Endodermal cell (in vitro differentiated cells): ENCODE measurements around the gene HSF4. TPM values are rescaled to one million over a fixed set of nuclear protein-coding genes. Genes with fewer than 3 reads are reported as not detected.
A peak's percentile ranks its signal among the peaks of the same experiment; 100 is the strongest.

Source experiments
- DNase-seq: peaks from one replicate; pipeline ENCODE4 v3.0.0-alpha.2; 2017
- H3K27ac ChIP-seq: 2 replicates; pipeline ENCODE4 v1.5.1; 2013; ENCODE audit warnings: mild to moderate bottlenecking, low read depth, low read length, moderate library complexity
- H3K27me3 ChIP-seq: 2 replicates; pipeline ENCODE4 v1.6.1; 2013; ENCODE audit warnings: mild to moderate bottlenecking, low read length, moderate library complexity; ENCODE audit not compliant: insufficient read depth, control insufficient read depth, poor library complexity, severe bottlenecking
- H3K36me3 ChIP-seq: 2 replicates; pipeline ENCODE4 v1.7.0; 2013; ENCODE audit warnings: mild to moderate bottlenecking, low read length, moderate library complexity; ENCODE audit not compliant: control insufficient read depth, insufficient read depth
- H3K4me1 ChIP-seq: one replicate; pipeline ENCODE4 v1.7.0; 2013; ENCODE audit warnings: low read length; ENCODE audit not compliant: control insufficient read depth, insufficient read depth
- H3K4me3 ChIP-seq: 2 replicates; pipeline ENCODE4 v1.5.1; 2013; ENCODE audit warnings: mild to moderate bottlenecking, low read length, moderate library complexity
- H3K9ac ChIP-seq: 2 replicates; pipeline ENCODE4 v1.6.1; 2013; ENCODE audit warnings: mild to moderate bottlenecking, low read length, moderate library complexity; ENCODE audit not compliant: poor library complexity, severe bottlenecking; ENCODE audit errors: extremely low read depth
- H3K9me3 ChIP-seq: 2 replicates; pipeline ENCODE4 v1.6.1; 2013; ENCODE audit warnings: mild to moderate bottlenecking, low read length, moderate library complexity; ENCODE audit not compliant: control insufficient read depth
- H3K27ac Mint-ChIP-seq: 2 replicates; pipeline ENCODE4 v1.8.0; 2020; ENCODE audit warnings: mixed read lengths
- H3K27me3 Mint-ChIP-seq: 2 replicates; pipeline ENCODE4 v1.8.0; 2021; ENCODE audit warnings: mild to moderate bottlenecking, mixed read lengths; ENCODE audit not compliant: insufficient read depth
- H3K36me3 Mint-ChIP-seq: 2 replicates; pipeline ENCODE4 v1.8.0; 2020; ENCODE audit warnings: low read depth, mixed read lengths
- H3K4me1 Mint-ChIP-seq: 2 replicates; pipeline ENCODE4 v1.8.0; 2020; ENCODE audit warnings: mixed read lengths
- H3K4me3 Mint-ChIP-seq: 2 replicates; pipeline ENCODE4 v1.8.0; 2020; ENCODE audit warnings: mild to moderate bottlenecking, moderate library complexity, mixed read lengths
- H3K9me3 Mint-ChIP-seq: 2 replicates; pipeline ENCODE4 v1.8.0; 2020; ENCODE audit warnings: mild to moderate bottlenecking, mixed read lengths
- WGBS, 2 experiments: methylation state at CpG; one replicate each; pipeline versions ENCODE4 v1.1.5 to v1.1.7; 2013; ENCODE audit warnings: missing lambda C conversion rate in 2 of 2, mixed read lengths in 1 of 2; ENCODE audit not compliant: insufficient coverage in 1 of 2, insufficient read length in 1 of 2; 5-methylcytosine and 5-hydroxymethylcytosine counted together
- total RNA-seq, 2 donors: library from RNA; stranded (reverse); fragmentation: NEBNext Ultra II Directional in 1 of 2; extraction: Animal tissue kit (Norgen Biotek cat#: 25700) in 1 of 2; gene quantifications; 2 replicates in 1 of 2; 3 replicates in 1 of 2; pipeline ENCODE4 v1.2.1, GENCODE V29; 2021
- TF ChIP-seq, protein P1 (sequence below): fragments of 200-600 bp; sonication (generic); conservative IDR thresholded peaks from 2 replicates; pipeline ENCODE4 v1.5.0; 2021; ENCODE audit warnings: antibody characterized with exemption, mild to moderate bottlenecking

The HSF4 gene
- total RNA-seq, 2 donors from 2014 or later, result 2.0 to 6.8 TPM

DNA sequence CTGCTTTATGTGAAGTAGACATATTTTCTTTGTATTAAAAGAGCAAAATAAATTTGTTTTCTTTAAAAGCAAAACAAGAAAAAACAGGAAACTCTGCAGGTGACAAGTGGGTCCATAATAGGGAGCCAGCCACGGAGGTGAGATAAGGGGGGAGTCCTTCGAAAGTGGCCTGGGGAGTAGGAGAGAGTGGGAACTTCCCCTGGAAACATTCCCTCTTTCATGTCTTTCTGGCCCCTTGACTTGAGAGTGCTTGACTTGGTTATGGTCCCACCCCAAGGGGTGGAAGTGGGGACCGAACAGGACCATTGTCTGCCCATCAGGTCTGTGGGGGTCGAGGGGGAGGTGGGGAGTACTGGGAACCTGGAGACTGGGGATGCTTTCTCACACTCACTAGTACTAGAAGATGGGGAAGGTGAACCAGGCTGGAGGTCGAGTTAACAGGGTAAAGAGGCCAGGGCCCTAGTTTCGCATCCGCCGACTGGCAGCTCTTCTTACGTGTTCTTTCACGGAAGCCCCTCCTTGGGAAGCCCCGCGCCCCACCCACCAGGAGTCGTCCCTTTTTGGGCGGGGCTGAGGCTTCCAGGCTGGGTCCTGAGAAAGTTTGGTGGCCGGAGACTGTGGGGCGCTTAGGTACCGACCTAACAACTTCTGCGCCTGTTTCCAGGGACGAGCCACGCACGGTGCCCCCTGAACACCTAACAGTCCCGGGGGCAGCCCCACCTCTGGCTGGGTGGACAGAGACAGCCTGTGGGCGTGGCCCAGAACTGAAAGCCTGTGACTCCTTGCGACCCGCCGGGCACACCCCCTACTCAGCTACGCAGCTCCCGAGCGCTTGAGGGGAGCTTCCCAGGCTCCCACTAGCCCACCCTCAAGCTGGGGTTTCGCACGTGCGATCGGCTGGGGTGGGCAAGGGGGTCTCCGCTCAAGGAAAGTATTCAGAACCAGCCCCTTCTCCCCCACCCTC is 5.6 kb upstream of the HSF4 start:
- TF ChIP-seq, protein P1, sequence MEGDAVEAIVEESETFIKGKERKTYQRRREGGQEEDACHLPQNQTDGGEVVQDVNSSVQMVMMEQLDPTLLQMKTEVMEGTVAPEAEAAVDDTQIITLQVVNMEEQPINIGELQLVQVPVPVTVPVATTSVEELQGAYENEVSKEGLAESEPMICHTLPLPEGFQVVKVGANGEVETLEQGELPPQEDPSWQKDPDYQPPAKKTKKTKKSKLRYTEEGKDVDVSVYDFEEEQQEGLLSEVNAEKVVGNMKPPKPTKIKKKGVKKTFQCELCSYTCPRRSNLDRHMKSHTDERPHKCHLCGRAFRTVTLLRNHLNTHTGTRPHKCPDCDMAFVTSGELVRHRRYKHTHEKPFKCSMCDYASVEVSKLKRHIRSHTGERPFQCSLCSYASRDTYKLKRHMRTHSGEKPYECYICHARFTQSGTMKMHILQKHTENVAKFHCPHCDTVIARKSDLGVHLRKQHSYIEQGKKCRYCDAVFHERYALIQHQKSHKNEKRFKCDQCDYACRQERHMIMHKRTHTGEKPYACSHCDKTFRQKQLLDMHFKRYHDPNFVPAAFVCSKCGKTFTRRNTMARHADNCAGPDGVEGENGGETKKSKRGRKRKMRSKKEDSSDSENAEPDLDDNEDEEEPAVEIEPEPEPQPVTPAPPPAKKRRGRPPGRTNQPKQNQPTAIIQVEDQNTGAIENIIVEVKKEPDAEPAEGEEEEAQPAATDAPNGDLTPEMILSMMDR, result no peak
- H3K4me1 Mint-ChIP-seq, result peaks cover 2% of the 10 kb centered on the region
- DNase-seq, result peak; percentile 83
- Histone ChIP-seq H3K9me3 (no peaks in the 10 kb centered on the region), H3K9ac (no peak overlapping the region), H3K4me3 (peak overlapping the region; percentile 88), H3K27me3 (peaks cover 100% of the 10 kb centered on the region), H3K36me3 (no peaks in the 10 kb centered on the region), H3K4me1 (no peaks in the 10 kb centered on the region), H3K27ac (no peak overlapping the region)
- H3K9me3 Mint-ChIP-seq, result peaks cover 2% of the 10 kb centered on the region
- no peaks in the 10 kb centered on the region for H3K36me3 Mint-ChIP-seq
- 5 to 6% methylated on average over 14 to 34 of the region's 34 CpGs for WGBS, 2 experiments
- peak overlapping the region; percentile 64 for H3K27ac Mint-ChIP-seq
- H3K27me3 Mint-ChIP-seq, result peaks cover 97% of the 10 kb centered on the region
- peak overlapping the region; percentile 71 for H3K4me3 Mint-ChIP-seq

DNA sequence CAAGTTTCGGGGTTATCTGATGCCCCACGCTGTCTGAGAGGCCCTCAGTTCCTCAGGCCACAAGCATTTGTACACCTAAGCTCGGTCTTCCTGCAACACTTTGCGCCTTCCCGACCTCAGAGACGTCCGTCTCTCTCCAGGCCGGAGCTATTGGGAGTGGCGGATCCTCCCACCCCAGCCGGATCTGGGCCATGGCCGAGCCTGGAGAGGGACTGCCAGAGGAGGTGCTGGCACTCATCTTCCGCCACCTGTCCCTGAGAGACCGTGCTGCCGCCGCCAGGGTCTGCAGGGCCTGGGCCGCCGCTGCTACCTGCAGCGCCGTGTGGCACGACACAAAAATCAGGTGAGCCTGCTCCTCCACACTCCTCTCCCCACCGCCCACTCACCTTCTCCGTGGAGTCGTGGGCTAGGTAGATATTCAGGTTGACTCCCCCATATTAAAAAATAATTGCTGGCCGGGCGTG is 2.9 kb upstream of the HSF4 start:
- no peak overlapping the region for H3K27ac Mint-ChIP-seq
- peaks cover 100% of the 10 kb centered on the region for H3K27me3 ChIP-seq
- peaks cover 97% of the 10 kb centered on the region for H3K27me3 Mint-ChIP-seq
- no peak overlapping the region for H3K27ac ChIP-seq
- no peaks in the 10 kb centered on the region for H3K4me1 ChIP-seq
- 33 to 41% methylated on average over 21 to 25 of the region's 25 CpGs for WGBS, 2 experiments
- DNase-seq, result peak; percentile 69
- no peaks in the 10 kb centered on the region for H3K36me3 ChIP-seq
- TF ChIP-seq, protein P1, result no peak
- H3K9ac ChIP-seq, result no peak overlapping the region
- H3K9me3 ChIP-seq, result no peaks in the 10 kb centered on the region
- H3K4me1 Mint-ChIP-seq, result no peaks in the 10 kb centered on the region
- peaks cover 2% of the 10 kb centered on the region for H3K9me3 Mint-ChIP-seq
- no peak overlapping the region for H3K4me3 Mint-ChIP-seq
- H3K36me3 Mint-ChIP-seq, result no peaks in the 10 kb centered on the region
- peak overlapping the region; percentile 88 for H3K4me3 ChIP-seq

DNA sequence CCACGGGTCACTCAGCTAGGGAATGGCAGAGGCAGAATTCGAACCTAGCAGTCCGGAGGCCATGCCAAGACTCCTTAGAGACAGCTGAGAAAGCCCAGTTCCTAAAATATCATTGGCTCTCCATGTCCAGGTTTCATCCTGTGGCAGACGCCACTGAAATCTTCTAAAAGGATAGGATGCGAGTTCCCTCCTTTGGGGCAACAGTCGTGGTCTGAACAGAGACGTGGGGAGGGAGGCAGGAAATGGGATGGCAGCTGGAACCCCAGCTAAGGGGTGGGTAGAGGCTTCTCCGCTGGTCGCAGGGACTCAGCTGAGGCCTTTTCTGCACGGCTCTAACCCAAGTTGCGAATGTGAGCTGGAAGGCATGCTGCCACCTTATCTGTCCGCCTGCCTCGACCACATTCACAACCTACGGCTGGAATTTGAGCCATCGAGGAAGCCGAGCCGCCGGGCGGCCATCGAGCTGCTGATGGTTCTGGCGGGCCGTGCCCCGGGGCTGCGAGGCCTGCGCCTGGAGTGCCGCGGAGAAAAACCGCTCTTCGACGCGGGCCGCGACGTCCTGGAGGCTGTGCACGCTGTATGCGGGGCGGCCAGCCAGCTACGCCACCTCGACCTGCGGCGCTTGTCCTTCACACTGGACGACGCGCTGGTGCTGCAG is 1.9 kb upstream of the HSF4 start:
- Mint-ChIP-seq H3K27me3 (peaks cover 97% of the 10 kb centered on the region), H3K4me3 (peak overlapping the region; percentile 21), H3K4me1 (no peaks in the 10 kb centered on the region), H3K36me3 (no peaks in the 10 kb centered on the region), H3K9me3 (peaks cover 2% of the 10 kb centered on the region), H3K27ac (no peak overlapping the region)
- Histone ChIP-seq H3K36me3 (no peaks in the 10 kb centered on the region), H3K27me3 (peaks cover 100% of the 10 kb centered on the region), H3K9ac (no peak overlapping the region), H3K4me3 (peak overlapping the region; percentile 66), H3K27ac (no peak overlapping the region), H3K9me3 (no peaks in the 10 kb centered on the region), H3K4me1 (no peaks in the 10 kb centered on the region)
- 8 to 10% methylated on average over 31 to 44 of the region's 44 CpGs for WGBS, 2 experiments
- DNase-seq, result no peak
- TF ChIP-seq, protein P1, result no peak
